Breast epithelium (tissue), 4 donors: Measurements from ENCODE around the gene PRCC. TPM values are rescaled to one million over a fixed set of nuclear protein-coding genes. Genes with fewer than 3 reads are reported as not detected.
"Not testable (repeated sequence)": the region's sequence is repeated elsewhere in the genome, so short reads cannot be mapped to it uniquely, and the experiment has no call there.

Source experiments
- DNase-seq, 2 donors: peaks; one replicate each; pipeline ENCODE4 v3.0.0-alpha.2; 2019; ENCODE audit warnings: low spot score in 2 of 2
- H3K27ac ChIP-seq, 2 donors: fragments of 200-600 bp; sonication (generic) in 1 of 2; one replicate each; pipeline ENCODE4 v1.5.1; 2016 to 2019; ENCODE audit warnings: mild to moderate bottlenecking in 1 of 2
- H3K27me3 ChIP-seq, 2 donors: fragments of 200-600 bp; sonication (generic) in 1 of 2; one replicate each; pipeline versions ENCODE4 v1.5.1 to v1.6.0; 2017 to 2019; ENCODE audit warnings: control low read depth in 1 of 2, mild to moderate bottlenecking in 1 of 2
- H3K36me3 ChIP-seq: fragments of 200-600 bp; one replicate; pipeline ENCODE4 v1.5.1; 2019
- H3K4me1 ChIP-seq, 2 donors: fragments of 200-600 bp; sonication (generic); one replicate each; pipeline ENCODE4 v1.5.1; 2016 to 2019; ENCODE audit warnings: control low read depth in 1 of 2
- H3K4me3 ChIP-seq, 3 donors: fragments of 200-600 bp; sonication (generic); 1 replicate in 2 of 3; 2 replicates in 1 of 3; pipeline ENCODE4 v1.5.1; 2016 to 2019; ENCODE audit warnings: mild to moderate bottlenecking in 3 of 3, moderate library complexity in 2 of 3
- H3K9me3 ChIP-seq, 2 donors: fragments of 200-600 bp; sonication (generic) in 1 of 2; one replicate each; pipeline ENCODE4 v1.5.1; 2016 to 2019; ENCODE audit warnings: control low read depth in 1 of 2
- POLR2A ChIP-seq: fragments of 450-650 bp; IDR thresholded peaks from one replicate; pipeline ENCODE4 v1.6.1; 2016; ENCODE audit warnings: antibody characterized with exemption, mild to moderate bottlenecking, moderate library complexity
- POLR2AphosphoS5 ChIP-seq, 3 donors: sonication (generic); formaldehyde crosslinking; IDR thresholded peaks; one replicate each; pipeline ENCODE4 v1.6.1; 2017; ENCODE audit warnings: antibody characterized with exemption in 3 of 3
- intact Hi-C: fragments of 100-400 bp; cut with DNase I; formaldehyde crosslinking; loops from one replicate; pipeline ENCODE4 v1.15.1; 2023; ENCODE audit warnings: low total_unique reads
- total RNA-seq, 3 donors: library from RNA; depleted of rRNA; stranded (reverse); fragments of >200 nt; gene quantifications; one replicate each; pipeline ENCODE4 v1.1.0, GENCODE V29; 2016
- TF ChIP-seq, protein P1 (sequence below), 3 donors: fragments of 450-650 bp; IDR thresholded peaks; one replicate each; pipeline ENCODE4 v1.5.1; 2016 to 2017; ENCODE audit warnings: antibody characterized with exemption in 3 of 3, mild to moderate bottlenecking in 3 of 3, moderate library complexity in 3 of 3

Gene PRCC
- total RNA-seq, 3 donors from 2014 or later = 21.6 to 35.9 (median 24.9) TPM

GRCh38 chr1:156755527-156755950, 11.8 kb upstream of the PRCC start:
- TF ChIP-seq POLR2AphosphoS5 (IDR thresholded peaks at IDR 0.05) = no peak
- no peak for TF ChIP-seq POLR2A
- TF ChIP-seq, protein P1, sequence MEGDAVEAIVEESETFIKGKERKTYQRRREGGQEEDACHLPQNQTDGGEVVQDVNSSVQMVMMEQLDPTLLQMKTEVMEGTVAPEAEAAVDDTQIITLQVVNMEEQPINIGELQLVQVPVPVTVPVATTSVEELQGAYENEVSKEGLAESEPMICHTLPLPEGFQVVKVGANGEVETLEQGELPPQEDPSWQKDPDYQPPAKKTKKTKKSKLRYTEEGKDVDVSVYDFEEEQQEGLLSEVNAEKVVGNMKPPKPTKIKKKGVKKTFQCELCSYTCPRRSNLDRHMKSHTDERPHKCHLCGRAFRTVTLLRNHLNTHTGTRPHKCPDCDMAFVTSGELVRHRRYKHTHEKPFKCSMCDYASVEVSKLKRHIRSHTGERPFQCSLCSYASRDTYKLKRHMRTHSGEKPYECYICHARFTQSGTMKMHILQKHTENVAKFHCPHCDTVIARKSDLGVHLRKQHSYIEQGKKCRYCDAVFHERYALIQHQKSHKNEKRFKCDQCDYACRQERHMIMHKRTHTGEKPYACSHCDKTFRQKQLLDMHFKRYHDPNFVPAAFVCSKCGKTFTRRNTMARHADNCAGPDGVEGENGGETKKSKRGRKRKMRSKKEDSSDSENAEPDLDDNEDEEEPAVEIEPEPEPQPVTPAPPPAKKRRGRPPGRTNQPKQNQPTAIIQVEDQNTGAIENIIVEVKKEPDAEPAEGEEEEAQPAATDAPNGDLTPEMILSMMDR (IDR thresholded peaks at IDR 0.05) = no peak
- no peak overlapping the region for H3K27ac ChIP-seq
- intact Hi-C loops = no loop called here

GRCh38 chr1:156756355-156756754, 11.0 kb upstream of the PRCC start:
- intact Hi-C loops = no loop called here
- Histone ChIP-seq H3K27ac (no peak overlapping the region), H3K9me3 (no peaks in the 10 kb centered on the region), H3K36me3 (no peaks in the 10 kb centered on the region), H3K4me1 (peaks cover 0 to 7% of the 10 kb centered on the region in 2 donors), H3K27me3 (no peaks in the 10 kb centered on the region), H3K4me3 (no peak overlapping the region)
- TF ChIP-seq POLR2A (no peak), POLR2AphosphoS5 (IDR thresholded peaks at IDR 0.05) (no peak)
- TF ChIP-seq, protein P1 (IDR thresholded peaks at IDR 0.05) = no peak
- DNase-seq = no peak

More at GRCh38 chr1:156755527-156755950, 11.8 kb upstream of the PRCC start:
- no peak for DNase-seq
- H3K27me3 ChIP-seq = no peaks in the 10 kb centered on the region
- no peak overlapping the region for H3K4me3 ChIP-seq
- H3K36me3 ChIP-seq = no peaks in the 10 kb centered on the region
- H3K4me1 ChIP-seq = peaks cover 0 to 7% of the 10 kb centered on the region in 2 donors
- H3K9me3 ChIP-seq = no peaks in the 10 kb centered on the region

DNA sequence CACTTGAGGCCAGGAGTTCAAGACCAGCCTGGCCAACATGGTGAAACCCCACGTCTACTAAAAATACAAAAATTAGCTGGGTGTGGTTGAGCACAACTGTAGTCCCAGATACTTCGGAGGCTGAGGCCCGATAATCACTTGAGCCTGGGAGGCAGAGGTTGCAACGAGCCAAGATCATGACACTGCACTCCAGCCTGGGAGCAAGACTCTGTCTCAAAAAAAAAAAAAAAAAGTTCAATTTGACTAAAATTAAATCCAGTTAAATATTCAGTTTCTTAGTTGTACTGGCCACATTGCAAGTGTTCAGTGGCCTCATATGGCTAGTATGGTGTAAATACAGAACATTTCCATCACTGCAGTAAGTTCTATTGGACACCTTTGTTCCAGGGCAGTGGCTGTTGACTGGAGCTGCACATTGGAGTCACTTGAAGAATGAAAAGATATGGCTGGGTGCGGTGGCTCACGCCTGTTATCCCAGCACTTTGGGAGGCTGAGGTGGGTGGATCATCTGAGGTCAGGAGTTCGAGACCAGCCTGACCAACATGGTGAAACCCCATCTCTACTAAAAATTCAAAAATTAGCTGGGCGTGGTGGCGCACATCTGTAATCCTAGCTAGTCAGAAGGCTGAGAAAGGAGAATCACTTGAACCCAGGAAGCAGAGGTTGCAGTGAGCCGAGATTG, 9.6 kb upstream of the PRCC start:
- DNase-seq, H3K4me1 ChIP-seq, H3K9me3 ChIP-seq, intact Hi-C loops, H3K4me3 ChIP-seq, H3K27ac ChIP-seq, H3K27me3 ChIP-seq, H3K36me3 ChIP-seq: not testable (repeated sequence)

DNA sequence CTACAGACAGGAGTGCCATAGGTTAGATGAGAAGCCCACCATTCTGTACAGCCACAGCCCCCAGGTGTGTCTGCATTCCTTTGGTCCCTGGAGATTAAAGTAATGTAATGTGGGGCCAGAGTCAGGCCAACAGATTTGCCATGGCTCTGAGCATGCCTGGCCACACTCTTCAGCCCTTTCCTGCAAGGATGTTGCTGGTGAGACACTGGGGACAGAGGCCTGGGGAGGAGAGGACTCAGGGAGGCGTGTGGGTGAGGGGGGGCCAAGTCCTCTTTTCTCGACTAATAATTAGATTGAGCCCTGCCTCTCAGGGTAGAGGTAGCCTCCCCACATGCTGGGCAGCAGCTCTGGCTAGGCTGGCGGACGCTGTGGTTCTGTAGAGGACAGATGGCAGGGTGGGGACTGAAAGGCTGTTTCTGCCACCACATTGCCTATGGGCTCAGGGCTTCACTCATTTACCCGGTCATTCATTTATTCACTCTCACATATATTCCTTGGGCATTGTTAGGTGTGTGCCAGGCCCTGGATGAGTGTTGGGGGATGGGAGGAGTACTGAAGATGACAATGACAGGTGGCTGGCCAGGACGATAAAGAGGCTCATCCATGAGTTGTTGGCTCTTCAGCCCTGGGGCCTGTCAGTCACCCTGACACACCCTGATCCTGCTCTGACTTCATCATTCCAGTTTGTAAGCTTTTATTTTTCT, 7.1 kb upstream of the PRCC start:
- intact Hi-C loops = no loop called here

DNA sequence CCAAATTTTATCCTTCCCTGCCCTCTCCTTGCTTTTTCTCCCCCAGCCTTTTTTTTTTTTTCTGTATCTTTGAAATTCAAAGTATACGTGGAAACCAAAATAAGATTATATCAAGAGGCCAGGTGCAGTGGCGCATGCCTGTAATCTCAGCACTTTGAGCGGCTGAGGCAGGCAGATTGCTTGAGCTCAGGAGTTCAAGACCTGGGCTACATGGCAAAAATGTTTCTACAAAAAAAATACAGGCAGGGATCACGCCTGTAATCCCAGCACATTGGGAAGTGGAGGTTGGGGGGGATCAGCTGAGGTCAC, 6.6 kb upstream of the PRCC start:
- H3K9me3 ChIP-seq = no peaks in the 10 kb centered on the region
- intact Hi-C loops = no loop called here
- no peaks in the 10 kb centered on the region for H3K4me1 ChIP-seq
- no peak for DNase-seq
- H3K4me3 ChIP-seq = no peak overlapping the region
- no peak overlapping the region for H3K27ac ChIP-seq
- no peaks in the 10 kb centered on the region for H3K36me3 ChIP-seq
- TF ChIP-seq POLR2A (no peak), POLR2AphosphoS5 (IDR thresholded peaks at IDR 0.05) (no peak)
- TF ChIP-seq, protein P1 (IDR thresholded peaks at IDR 0.05) = no peak
- H3K27me3 ChIP-seq = no peaks in the 10 kb centered on the region

More for the DNA sequence above, 7.1 kb upstream of the PRCC start:
- H3K27ac ChIP-seq = no peak overlapping the region
- no peaks in the 10 kb centered on the region for H3K4me1 ChIP-seq
- H3K36me3 ChIP-seq = no peaks in the 10 kb centered on the region
- H3K4me3 ChIP-seq = no peak overlapping the region
- no peak for DNase-seq
- no peak for TF ChIP-seq POLR2AphosphoS5 (IDR thresholded peaks at IDR 0.05)
- H3K27me3 ChIP-seq = no peaks in the 10 kb centered on the region
- no peaks in the 10 kb centered on the region for H3K9me3 ChIP-seq

DNA sequence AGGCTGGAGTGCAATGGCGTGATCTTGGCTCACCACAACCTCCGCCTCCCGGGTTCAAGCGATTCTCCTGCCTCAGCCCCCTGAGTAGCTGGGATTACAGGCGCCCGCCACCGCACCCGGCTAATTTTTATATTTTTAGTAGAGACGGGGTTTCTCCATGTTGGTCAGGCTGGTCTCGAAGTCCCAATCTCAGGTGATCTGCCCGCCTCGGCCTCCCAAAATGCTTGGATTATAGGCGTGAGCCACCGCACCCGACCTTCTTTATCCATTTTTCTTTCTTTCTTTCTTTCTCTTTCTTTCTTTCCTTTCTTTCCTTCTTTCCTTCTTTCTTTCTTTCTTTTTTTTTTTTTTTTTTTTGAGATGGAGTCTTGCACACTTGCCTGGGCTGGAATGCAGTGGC, 2.2 kb upstream of the PRCC start:
- H3K4me1 ChIP-seq = peaks cover 0 to 12% of the 10 kb centered on the region in 2 donors
- H3K4me3 ChIP-seq, intact Hi-C loops, DNase-seq, H3K9me3 ChIP-seq, H3K36me3 ChIP-seq, H3K27me3 ChIP-seq, H3K27ac ChIP-seq: not testable (repeated sequence)
